ENCODE data around the gene VWF. TPM values are rescaled to one million over a fixed set of nuclear protein-coding genes. Genes with fewer than 3 reads are reported as not detected.

Gene VWF
- total RNA-seq, 1 experiment from 2014 or later, result 0.06 TPM

Other genes with a start within 250 kb of the VWF start
- gene ANO2, start 179.4 kb downstream of the VWF start, total RNA-seq (2014; rRNA removed), result under 0.01 TPM in 1 of 2 replicates, not detected in the other
- 38.3 and 42.4 TPM in 2 replicates for gene CD9, start 75.7 kb upstream of the VWF start, total RNA-seq (2014; rRNA removed)
- not detected in 2 replicates for gene PLEKHG6, start 186.0 kb upstream of the VWF start, total RNA-seq (2014; rRNA removed)
- 177 and 233 TPM in 2 replicates for gene TNFRSF1A, start 217.4 kb upstream of the VWF start, total RNA-seq (2014; rRNA removed)

All from LHCN-M2 (cell line).